GM18502 (cell line): ENCODE data around the gene ADAMTSL5.
"Not testable (repeated sequence)": the region's sequence is repeated elsewhere in the genome, so short reads cannot be mapped to it uniquely, and the experiment has no call there.

Experiments used
- ATAC-seq: cut with Tn5 transposase; IDR thresholded peaks from one replicate; pipeline ENCODE4 v1.9.1; 2021; ENCODE audit warnings: mild to moderate bottlenecking; ENCODE audit not compliant: unreplicated experiment, poor library complexity

ADAMTSL5 gene

GRCh38 chr19:1531587-1531986 is 18.8 kb upstream of the ADAMTSL5 start:
- no peak for ATAC-seq

- not testable (repeated sequence) for ATAC-seq
Measured at GRCh38 chr19:1530856-1531255, 18.0 kb upstream of the ADAMTSL5 start.

GRCh38 chr19:1529430-1529816 is 16.6 kb upstream of the ADAMTSL5 start:
- no peak for ATAC-seq

- ATAC-seq, result no peak
Measured at GRCh38 chr19:1528596-1529429, 16.0 kb upstream of the ADAMTSL5 start.

GRCh38 chr19:1527650-1528309 is 15.0 kb upstream of the ADAMTSL5 start:
- no peak for ATAC-seq

GRCh38 chr19:1526979-1527649 is 14.3 kb upstream of the ADAMTSL5 start:
- no peak for ATAC-seq

GRCh38 chr19:1526066-1526778 is 13.4 kb upstream of the ADAMTSL5 start:
- no peak for ATAC-seq

- ATAC-seq, result no peak
Measured at GRCh38 chr19:1525343-1525742, 12.5 kb upstream of the ADAMTSL5 start.

GRCh38 chr19:1524972-1525325 is 12.1 kb upstream of the ADAMTSL5 start:
- no peak for ATAC-seq

- no peak for ATAC-seq
Measured at GRCh38 chr19:1524287-1524971, 11.6 kb upstream of the ADAMTSL5 start.

GRCh38 chr19:1523412-1524286 is 10.8 kb upstream of the ADAMTSL5 start, which contains the start of gene PLK5:
Gene PLK5 (plus strand): TSS chr19:1524077. CDS start chr19:1526997, 2,920 bp downstream.
- no peak for ATAC-seq

GRCh38 chr19:1522838-1523237 is 10.0 kb upstream of the ADAMTSL5 start:
- ATAC-seq, result no peak

- no peak for ATAC-seq
Measured at GRCh38 chr19:1522061-1522460, 9.2 kb upstream of the ADAMTSL5 start.

- no peak for ATAC-seq
Measured at GRCh38 chr19:1521636-1522035, 8.8 kb upstream of the ADAMTSL5 start.

GRCh38 chr19:1520203-1520780 is 7.5 kb upstream of the ADAMTSL5 start:
- ATAC-seq, result no peak

- not testable (repeated sequence) for ATAC-seq
Measured at GRCh38 chr19:1519802-1520201, 7.0 kb upstream of the ADAMTSL5 start.

- ATAC-seq, result no peak
Measured at GRCh38 chr19:1518471-1518870, 5.7 kb upstream of the ADAMTSL5 start.

- ATAC-seq, result no peak
Measured at GRCh38 chr19:1516395-1516753, 3.6 kb upstream of the ADAMTSL5 start.
